ENCODE data around the gene CXCL5. TPM values are rescaled to one million over a fixed set of nuclear protein-coding genes. Genes with fewer than 3 reads are reported as not detected.
"Not testable (repeated sequence)": the region's sequence is repeated elsewhere in the genome, so short reads cannot be mapped to it uniquely, and the experiment has no call there.

The CXCL5 gene
- total RNA-seq, 1 experiment from 2014 or later: not detected

DNA sequence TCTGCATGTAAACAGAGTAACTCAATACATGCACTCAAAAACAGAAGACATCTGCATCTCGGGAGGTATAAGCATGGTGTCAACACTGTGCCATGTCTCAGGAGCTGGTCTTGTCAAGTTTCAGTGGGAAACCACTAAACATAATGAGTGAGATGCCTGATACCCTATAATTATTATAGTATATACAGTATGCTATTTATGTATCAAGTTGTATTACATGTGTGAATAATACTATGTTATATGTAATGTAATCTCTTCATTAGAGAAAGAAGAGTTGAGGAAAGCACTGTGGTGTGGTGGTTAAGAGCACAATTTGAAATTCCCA, 13.0 kb downstream of the CXCL5 start:
- in situ Hi-C loops (cut with HindIII; ENCODE audit: low pct_unique_long_range_greater_than_20kb, low sequenced_read_pairs): no loop called here
- DNase-seq (ENCODE audit: low read depth, low spot score): no peak

DNA sequence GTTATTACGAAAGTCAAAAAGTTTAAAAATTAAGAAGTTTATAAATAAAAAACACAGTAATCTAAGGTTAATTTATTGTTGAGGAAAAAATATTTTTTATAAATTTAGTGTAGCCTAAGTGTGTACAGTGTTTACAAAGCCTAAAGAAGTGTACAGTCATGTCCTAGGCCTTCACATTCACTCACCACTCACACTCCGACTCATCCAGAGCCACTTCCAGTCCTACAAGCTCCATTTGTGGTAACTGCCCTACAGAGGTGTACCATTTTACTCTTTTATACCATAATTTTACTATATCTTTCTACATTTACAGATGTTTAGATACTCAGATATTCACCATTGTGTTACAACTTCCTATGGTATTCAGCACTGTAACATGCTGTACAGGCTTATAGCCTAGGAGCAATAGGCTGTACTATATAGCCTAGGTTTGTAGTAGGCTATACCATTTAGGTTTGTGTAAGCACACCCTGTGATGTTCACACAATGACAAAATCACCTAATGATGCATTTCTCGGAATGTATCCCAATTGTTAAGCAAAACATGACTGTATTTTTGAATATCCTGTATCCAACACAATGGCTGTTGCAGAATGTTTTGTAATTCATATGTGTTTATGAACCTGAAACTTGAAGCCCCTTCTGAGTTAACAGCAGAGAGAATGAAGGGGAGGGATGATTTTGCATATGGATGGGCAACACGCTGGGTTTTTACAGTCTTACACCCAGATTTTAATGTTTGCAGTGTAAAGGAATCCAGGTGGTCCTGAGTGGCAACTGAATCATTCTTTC, 13.5 kb downstream of the CXCL5 start:
- DNase-seq (ENCODE audit: low read depth, low spot score): no peak
- in situ Hi-C loops (cut with HindIII; ENCODE audit: low pct_unique_long_range_greater_than_20kb, low sequenced_read_pairs): no loop called here

DNA sequence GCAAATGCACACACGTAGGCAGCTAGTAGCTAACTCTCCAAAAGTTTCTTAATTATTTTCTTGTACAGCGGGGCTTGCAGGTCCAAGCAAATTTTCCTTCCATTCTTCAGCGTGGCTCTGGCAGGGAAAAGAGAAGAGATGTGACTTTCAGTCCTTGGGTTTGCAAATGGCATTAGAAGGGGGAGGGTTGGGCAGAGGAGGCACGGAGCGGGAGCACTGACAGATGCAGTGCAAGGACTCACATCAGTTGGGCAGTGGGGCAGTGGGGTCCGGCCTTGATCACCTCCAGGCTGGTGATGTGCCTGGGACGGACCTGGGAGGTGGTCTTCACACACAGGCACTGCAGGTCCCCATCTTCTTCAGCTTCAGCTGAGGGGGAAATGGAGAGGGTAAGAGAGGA, 17.3 kb downstream of the CXCL5 start:
- in situ Hi-C loops (cut with HindIII; ENCODE audit: low pct_unique_long_range_greater_than_20kb, low sequenced_read_pairs): not testable (repeated sequence)

DNA sequence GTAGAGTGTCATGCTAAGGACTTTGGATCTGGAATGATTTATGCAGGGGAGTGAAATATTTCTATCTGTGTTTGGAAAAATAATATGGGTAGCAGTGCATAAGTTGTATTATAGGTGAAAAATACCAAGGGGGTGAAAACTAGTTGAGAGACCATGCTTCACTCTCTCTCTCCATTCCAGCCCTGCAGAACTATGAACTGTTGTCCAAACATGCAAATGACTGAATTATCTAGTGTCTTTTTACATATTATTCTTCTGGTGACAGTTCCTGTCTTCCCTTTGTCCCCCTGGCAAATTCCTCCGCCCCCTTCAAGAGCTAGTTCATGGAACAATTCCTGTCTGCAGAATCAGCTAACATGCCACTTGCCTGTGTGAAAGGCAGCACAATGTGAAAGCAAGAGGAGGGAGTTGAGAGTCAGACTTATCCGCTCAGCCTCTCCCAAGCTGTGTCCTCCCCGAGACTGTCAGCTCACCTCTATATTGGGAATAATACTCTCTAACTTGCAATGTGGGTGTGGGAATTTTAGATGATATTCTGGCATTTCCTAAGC, 19.0 kb downstream of the CXCL5 start:
- in situ Hi-C loops (cut with HindIII; ENCODE audit: low pct_unique_long_range_greater_than_20kb, low sequenced_read_pairs): no loop called here
- no peak for DNase-seq (ENCODE audit: low read depth, low spot score)

More for the DNA sequence above, 17.3 kb downstream of the CXCL5 start:
- not testable (repeated sequence) for DNase-seq (ENCODE audit: low read depth, low spot score)

DNA sequence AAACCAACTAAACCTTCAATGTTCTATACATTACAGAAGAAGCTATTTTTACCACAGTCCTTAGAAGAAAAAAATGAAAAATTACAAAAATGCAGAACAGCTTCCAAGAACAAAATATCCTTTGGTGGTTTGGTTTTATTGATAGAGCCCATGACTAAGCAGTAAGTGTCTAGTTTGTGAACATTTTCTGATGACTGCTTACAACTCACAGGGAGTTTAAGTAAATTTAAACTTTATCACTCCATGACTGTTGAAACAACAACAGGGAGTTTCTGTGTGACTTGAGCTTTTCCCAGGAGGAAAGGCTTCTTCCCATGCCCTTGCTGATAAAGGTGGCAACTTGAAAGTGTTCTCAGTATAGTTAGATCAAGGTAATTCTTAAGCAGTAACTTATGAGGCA, 19.6 kb downstream of the CXCL5 start:
- peak; percentile 3 for DNase-seq (ENCODE audit: low read depth, low spot score)
- in situ Hi-C loops (cut with HindIII; ENCODE audit: low pct_unique_long_range_greater_than_20kb, low sequenced_read_pairs): no loop called here

DNA sequence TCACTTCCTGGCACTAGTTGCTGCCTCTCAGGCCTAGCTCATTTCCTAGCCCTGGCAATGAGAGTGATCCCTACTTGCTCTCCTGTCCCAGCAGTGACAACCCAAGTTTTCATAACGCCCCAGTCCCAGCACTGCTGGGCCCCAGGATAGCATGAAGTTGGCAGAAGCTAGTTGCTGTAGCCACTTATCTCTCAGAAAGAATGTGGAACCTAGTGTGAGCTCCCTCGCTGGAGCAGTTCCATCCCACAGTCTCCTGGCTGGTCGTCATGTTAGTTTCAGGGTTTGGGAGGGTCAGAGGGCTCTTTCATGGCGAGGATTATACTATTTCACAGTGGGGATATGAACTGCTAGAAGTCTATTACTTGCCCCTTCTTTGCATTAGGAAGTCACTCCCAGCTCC, 21.8 kb downstream of the CXCL5 start:
- in situ Hi-C loops (cut with HindIII; ENCODE audit: low pct_unique_long_range_greater_than_20kb, low sequenced_read_pairs): no loop called here
- DNase-seq (ENCODE audit: low read depth, low spot score): no peak

DNA sequence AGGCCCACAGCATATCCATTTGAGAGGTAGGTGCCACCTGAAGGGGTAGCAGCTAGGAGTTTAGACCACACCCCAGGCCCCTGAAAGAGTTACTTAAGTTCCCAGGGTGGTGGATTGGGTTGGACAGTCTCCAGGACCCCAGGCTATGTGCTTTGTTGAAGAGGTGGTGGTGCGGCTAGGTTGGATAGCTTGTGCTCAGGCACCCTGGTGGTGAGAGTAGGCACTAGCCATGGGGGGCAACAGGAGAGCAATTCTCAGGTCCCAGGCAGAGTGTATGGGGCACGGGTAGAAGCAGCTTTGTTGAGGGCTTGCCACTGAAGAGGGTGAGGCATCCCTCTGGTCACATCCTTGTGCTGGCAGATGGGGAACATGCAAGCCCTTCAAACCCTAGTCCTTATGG, 22.3 kb downstream of the CXCL5 start:
- in situ Hi-C loops (cut with HindIII; ENCODE audit: low pct_unique_long_range_greater_than_20kb, low sequenced_read_pairs): no loop called here
- no peak for DNase-seq (ENCODE audit: low read depth, low spot score)

DNA sequence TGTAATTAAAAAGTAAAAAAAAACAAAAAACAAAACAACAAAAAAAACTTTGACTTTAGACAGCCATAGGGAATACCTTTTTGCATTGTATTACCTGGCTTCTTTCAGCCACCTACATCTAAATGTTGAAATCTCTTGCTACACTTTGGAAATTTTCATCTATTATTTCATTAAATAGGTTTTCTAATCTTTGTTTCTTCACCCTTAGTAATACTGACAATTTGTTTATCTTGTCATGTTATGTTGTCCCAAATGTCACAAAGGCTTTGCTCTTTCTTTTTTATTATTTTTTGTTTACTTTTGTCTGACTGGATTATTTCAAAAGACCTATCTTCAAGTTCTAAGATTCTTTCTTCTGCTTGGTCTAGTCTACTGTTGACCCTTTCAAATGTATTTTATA, 24.1 kb downstream of the CXCL5 start:
- in situ Hi-C loops (cut with HindIII; ENCODE audit: low pct_unique_long_range_greater_than_20kb, low sequenced_read_pairs): no loop called here
- no peak for DNase-seq (ENCODE audit: low read depth, low spot score)

DNA sequence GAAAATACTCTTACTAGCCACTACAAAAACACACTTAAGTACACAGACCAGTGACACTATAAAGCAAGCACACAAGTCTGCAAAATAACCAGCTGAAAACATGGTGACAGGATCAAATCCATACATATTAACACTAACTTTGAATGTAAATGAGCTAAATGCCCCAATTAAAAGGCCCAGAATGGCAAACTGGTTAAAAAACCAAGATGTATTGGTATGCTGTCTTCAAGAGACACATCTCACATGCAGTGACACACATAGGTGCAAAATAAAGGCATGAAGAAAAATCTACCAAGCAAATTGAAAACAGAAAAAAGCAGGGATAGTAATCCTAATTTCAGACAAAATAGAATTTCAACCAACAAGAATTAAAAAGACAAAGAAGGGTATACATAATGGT, 27.5 kb downstream of the CXCL5 start:
- in situ Hi-C loops (cut with HindIII; ENCODE audit: low pct_unique_long_range_greater_than_20kb, low sequenced_read_pairs): no loop called here
- DNase-seq (ENCODE audit: low read depth, low spot score): no peak

DNA sequence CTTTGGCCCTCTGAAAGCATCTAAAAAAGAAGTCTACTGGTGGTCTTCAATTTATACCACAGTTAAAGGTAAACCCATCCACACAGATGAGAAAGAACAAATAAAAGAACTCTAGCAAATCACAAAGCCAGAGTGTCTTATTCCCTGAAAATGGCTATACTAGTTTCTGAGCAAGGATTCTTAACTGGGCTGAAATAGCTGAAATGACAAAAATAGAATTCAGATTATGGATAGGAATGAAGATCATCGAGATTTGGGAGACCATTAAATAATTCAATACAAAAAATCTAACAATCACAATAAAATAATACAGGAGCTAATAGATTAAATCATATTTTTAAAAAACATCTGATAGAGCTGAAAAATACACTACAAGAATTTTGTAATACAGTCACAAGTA, 28.5 kb downstream of the CXCL5 start:
- in situ Hi-C loops (cut with HindIII; ENCODE audit: low pct_unique_long_range_greater_than_20kb, low sequenced_read_pairs): no loop called here

DNA sequence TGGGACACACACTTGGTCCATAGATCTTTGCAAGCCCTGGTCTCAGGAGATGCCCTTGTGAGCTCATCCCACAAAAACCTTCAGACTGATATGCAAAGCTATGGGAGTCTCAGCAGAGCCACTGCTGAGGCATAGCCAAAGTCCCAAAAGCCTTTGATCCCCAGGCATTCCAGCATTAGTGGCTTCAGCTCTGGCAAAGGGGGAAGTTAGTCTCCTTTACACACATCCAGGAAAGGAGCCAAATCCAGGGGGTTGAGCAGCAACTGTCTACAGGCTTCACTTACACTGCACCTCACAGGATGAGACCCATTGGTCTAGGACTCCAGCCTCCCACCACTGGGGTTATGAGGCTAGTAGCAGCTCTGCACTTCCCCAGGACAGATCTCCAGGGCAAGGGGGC, 30.6 kb downstream of the CXCL5 start:
- no peak for DNase-seq (ENCODE audit: low read depth, low spot score)
- in situ Hi-C loops (cut with HindIII; ENCODE audit: low pct_unique_long_range_greater_than_20kb, low sequenced_read_pairs): no loop called here

More for the DNA sequence above, 28.5 kb downstream of the CXCL5 start:
- no peak for DNase-seq (ENCODE audit: low read depth, low spot score)

DNA sequence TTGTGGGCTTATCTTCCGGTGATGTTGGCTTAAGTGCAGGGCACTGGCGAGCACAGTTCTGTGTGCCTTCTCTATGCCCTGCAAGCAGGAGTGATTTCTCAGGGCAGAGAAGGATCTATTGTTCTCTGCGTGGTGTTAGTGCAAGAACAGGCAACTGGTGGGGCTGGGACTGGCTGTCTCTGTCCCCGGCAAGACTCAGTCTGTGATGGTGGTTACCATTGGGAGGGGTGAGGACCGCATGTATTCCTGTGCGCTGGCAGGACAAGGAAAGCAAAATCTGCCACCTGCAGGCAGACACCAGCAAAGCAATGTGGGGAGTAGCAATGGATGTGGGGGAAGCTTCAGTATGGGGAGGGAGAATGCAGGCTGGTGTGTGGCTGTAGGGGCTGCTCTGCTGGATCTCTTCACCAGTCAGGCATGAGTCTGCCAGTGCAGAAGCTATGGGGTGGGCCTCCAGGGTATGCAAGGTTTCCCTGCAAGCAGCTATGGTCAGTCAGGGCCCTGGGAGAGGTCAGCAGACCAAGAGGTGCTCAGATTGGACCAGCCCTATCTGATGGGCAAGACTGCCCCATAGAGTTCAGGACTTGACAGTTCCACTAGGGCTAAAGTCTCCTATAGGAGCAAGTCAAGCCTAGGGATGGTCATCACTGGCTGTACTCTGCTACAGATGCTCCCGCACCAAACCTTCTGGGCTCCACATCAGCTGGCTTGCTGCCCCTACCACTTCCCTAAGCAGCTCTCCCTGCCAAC, 33.4 kb downstream of the CXCL5 start:
- in situ Hi-C loops (cut with HindIII; ENCODE audit: low pct_unique_long_range_greater_than_20kb, low sequenced_read_pairs): no loop called here
- DNase-seq (ENCODE audit: low read depth, low spot score): peak; percentile 86

DNA sequence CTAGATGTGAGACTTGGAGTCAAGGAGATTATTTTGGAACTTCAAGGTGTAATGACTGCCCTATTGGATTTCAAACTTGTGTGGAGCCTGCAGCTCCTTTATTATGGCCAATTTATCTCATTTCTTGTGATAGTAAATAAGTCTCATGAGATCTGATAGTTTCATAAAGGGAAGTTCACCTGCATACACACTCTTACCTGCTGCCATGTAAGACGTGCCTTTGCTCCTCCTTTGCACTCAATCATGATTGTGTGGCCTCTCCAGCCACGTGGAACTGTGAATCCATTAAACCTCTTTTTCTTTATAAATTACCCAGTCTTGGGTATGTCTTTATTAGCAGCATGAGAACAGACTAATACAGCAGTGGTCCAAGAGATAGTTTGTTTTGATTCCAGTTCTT, 35.8 kb downstream of the CXCL5 start:
- in situ Hi-C loops (cut with HindIII; ENCODE audit: low pct_unique_long_range_greater_than_20kb, low sequenced_read_pairs): no loop called here
- no peak for DNase-seq (ENCODE audit: low read depth, low spot score)

DNA sequence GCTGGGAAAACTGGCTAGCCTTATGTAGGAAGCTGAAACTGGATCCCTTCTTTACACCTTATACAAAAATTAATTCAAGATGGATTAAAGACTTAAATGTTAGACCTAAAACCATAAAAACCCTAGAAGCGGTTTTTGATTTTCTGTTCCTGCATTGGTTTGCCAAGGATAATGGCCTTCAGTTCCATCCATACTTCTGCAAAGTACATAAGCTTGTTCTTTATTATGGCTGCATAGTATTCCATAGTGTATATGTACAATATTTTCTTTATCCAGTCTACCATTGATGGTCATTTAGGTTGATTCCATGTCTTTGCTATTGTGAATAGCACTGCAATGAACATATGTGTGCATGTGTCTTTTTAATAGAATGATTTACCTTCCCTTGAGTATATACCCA, 39.4 kb downstream of the CXCL5 start:
- not testable (repeated sequence) for DNase-seq (ENCODE audit: low read depth, low spot score)

DNA sequence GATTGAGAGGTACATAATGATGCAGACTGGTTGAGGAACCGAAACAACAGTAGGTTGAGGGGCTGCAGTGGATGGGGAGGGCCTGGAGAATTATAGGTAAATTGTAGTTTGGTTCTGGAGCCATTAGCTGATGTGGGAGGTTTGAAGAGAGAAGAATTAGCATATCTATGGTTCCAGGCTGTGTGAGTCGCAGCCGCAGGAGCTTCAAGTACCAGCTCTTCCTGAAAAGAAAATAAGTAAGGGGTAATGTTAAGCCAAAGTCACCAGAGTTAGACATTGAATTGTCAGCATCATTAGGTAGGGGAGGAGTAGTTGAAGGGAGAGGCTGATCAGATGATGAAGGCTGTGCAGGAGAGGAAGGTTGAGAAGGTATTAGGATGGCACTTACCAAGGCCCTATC, 46.1 kb downstream of the CXCL5 start:
- in situ Hi-C loops (cut with HindIII; ENCODE audit: low pct_unique_long_range_greater_than_20kb, low sequenced_read_pairs): no loop called here
- DNase-seq (ENCODE audit: low read depth, low spot score): no peak

More for the DNA sequence above, 39.4 kb downstream of the CXCL5 start:
- in situ Hi-C loops (cut with HindIII; ENCODE audit: low pct_unique_long_range_greater_than_20kb, low sequenced_read_pairs): not testable (repeated sequence)

DNA sequence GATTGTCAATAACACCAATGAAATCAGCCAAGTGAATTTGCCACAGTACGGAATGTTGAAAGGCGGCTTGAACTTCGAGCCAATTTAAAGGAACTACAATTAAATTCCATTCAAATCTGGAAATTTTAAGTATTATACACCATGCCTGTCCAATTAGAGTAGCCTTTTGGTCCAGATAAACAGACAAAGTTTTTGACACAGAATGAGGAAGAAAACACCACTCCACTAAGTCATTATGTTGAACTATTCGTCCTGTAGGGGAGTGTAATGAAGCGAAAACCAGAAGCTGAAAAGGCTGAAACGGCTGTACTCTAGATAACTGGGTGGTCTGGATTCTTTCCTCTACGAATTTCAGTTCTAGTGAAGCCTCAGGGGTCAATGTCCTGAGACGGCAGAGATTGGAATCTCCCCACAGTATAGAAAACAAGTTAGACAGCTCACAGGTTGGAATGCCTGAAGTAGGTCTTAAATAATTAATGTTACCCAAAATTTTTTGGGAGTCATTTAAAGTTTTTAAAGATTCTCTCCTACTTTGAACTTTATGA, 48.0 kb downstream of the CXCL5 start:
- in situ Hi-C loops (cut with HindIII; ENCODE audit: low pct_unique_long_range_greater_than_20kb, low sequenced_read_pairs); DNase-seq (ENCODE audit: low read depth, low spot score): not testable (repeated sequence)

DNA sequence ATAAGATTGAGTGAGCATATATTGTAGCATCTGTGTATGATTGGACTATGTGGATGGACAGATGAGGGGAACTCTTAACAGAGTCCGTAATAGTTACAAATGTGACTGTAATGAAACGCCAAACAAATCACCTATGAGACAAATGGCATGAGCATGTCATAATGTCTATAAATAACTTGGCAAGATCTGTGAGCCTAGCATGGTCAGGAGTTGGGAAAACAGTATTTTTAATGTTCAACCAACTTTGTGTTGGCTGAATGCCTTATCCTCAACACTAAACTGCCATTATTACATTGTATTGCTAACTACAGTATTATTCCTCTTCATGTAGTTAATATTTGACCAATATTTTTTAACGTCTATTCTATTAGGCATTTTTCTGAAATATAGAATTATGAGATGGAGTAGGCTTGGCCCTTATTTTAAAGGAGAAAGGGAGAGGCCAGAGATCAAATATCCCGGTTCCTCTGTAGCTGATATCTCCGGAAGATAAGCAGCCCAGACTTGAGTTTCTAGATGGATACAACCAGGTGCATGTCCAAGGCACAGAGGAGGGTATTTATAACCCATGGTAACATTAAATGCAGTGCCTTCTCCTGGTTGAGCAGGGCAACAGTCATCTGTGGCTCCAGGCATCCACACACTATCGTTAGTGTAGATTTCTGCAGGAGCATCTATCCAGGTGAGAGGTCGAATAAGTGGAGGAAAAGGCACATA, 49.3 kb downstream of the CXCL5 start:
- in situ Hi-C loops (cut with HindIII; ENCODE audit: low pct_unique_long_range_greater_than_20kb, low sequenced_read_pairs): no loop called here
- no peak for DNase-seq (ENCODE audit: low read depth, low spot score)

DNA sequence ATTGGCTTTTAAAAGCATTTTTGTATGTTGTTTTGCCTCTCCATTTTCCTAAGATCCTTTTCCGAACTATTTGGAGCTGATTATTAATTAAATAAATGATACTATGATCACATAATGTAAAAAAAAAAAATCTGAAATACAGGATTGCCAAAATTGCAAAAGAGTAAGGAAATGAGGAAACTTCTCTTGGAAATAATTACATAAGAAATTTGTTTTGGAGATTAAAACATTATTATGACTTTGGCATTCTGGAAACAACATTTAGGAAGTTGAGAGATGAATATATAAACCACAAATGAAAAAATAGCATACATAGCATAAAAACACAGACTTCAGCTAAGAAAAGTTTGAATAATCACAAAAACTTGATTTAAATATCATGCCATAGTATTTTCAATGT, 50.2 kb downstream of the CXCL5 start:
- no peak for DNase-seq (ENCODE audit: low read depth, low spot score)
- in situ Hi-C loops (cut with HindIII; ENCODE audit: low pct_unique_long_range_greater_than_20kb, low sequenced_read_pairs): no loop called here
